SK-N-SH (cell line): Measurements from ENCODE around the gene USP2. TPM values are rescaled to one million over a fixed set of nuclear protein-coding genes. Genes with fewer than 3 reads are reported as not detected.
A peak's percentile ranks its signal among the peaks of the same experiment; 100 is the strongest.

ENCODE experiments used
- CTCF ChIA-PET: fragments of 300-600, 350-600 bp; formaldehyde crosslinking; extraction: SDS; loops from one replicate; lab custom pipeline; 2021; lab: Yijun Ruan, JAX
- POLR2A ChIA-PET: fragments of 350-600 bp; sonication (Branson Sonifier 250); formaldehyde crosslinking; extraction: SDS; loops from one replicate; lab custom pipeline; 2020; ENCODE audit warnings: antibody characterized with exemption, inconsistent platforms; lab: Yijun Ruan, JAX
- DNase-seq: peaks from one replicate; pipeline ENCODE4 v3.0.0; 2012
- H2AFZ ChIP-seq: fragments of 200-600 bp; sonication (generic); 2 replicates; pipeline ENCODE4 v1.8.1; 2016; ENCODE audit warnings: antibody characterized with exemption, mild to moderate bottlenecking, low read depth
- H3F3A ChIP-seq: fragments of 200-600 bp; sonication (generic); replicated peaks from 2 replicates; pipeline ENCODE3; 2016; ENCODE audit warnings: antibody characterized with exemption, mild to moderate bottlenecking; ENCODE audit not compliant: insufficient read depth
- H3K27ac ChIP-seq, 2 experiments: fragments of 200-500 bp in 1 of 2; fragments of 200-600 bp in 1 of 2; sonication (Bioruptor generic) in 1 of 2; sonication (generic), shearing (Covaris generic) in 1 of 2; 2 replicates each; pipeline versions ENCODE4 v1.5.1 to v1.6.1; 2014 to 2016; ENCODE audit warnings: low read depth in 2 of 2, inconsistent platforms in 1 of 2, low read length in 1 of 2, mild to moderate bottlenecking in 1 of 2, mixed read lengths in 1 of 2
- H3K27me3 ChIP-seq: fragments of 200-600 bp; sonication (generic), shearing (Covaris generic); 2 replicates; pipeline ENCODE4 v1.6.1; 2016; ENCODE audit warnings: mixed run types; ENCODE audit not compliant: insufficient read depth
- H3K36me3 ChIP-seq, 2 experiments: fragments of 200-500 bp in 1 of 2; fragments of 200-600 bp in 1 of 2; sonication (Bioruptor generic) in 1 of 2; sonication (generic) in 1 of 2; replicated peaks in 1 of 2; 2 replicates each; pipeline versions ENCODE3 to v1.5.1; 2014 to 2016; ENCODE audit warnings: low read length in 1 of 2, mild to moderate bottlenecking in 1 of 2; ENCODE audit not compliant: insufficient read depth in 2 of 2, control insufficient read depth in 1 of 2
- H3K4me1 ChIP-seq, 2 experiments: fragments of 200-500 bp in 1 of 2; fragments of 200-600 bp in 1 of 2; sonication (Bioruptor generic) in 1 of 2; sonication (generic), shearing (Covaris generic) in 1 of 2; 2 replicates each; pipeline versions ENCODE4 v1.5.1 to v1.6.1; 2014 to 2016; ENCODE audit warnings: low read depth in 1 of 2, low read length in 1 of 2, mixed run types in 1 of 2; ENCODE audit not compliant: insufficient read depth in 2 of 2, control insufficient read depth in 1 of 2
- H3K4me2 ChIP-seq: fragments of 200-600 bp; sonication (generic), shearing (Covaris generic); 2 replicates; pipeline ENCODE4 v1.6.1; 2017; ENCODE audit warnings: mixed run types
- H3K4me3 ChIP-seq, 2 experiments: fragments of 200-500 bp in 1 of 2; fragments of 200-600 bp in 1 of 2; sonication (Bioruptor generic) in 1 of 2; sonication (generic), shearing (Covaris generic) in 1 of 2; 2 replicates each; pipeline versions ENCODE4 v1.5.1 to v1.8.1; 2014 to 2016; ENCODE audit warnings: low read depth in 2 of 2, inconsistent platforms in 1 of 2, low read length in 1 of 2, mild to moderate bottlenecking in 1 of 2, mixed read lengths in 1 of 2, moderate library complexity in 1 of 2
- H3K79me2 ChIP-seq: fragments of 200-600 bp; sonication (generic); 2 replicates; pipeline ENCODE4 v1.8.1; 2017; ENCODE audit warnings: mild to moderate bottlenecking; ENCODE audit not compliant: insufficient read depth
- H3K9ac ChIP-seq: fragments of 200-600 bp; sonication (generic); 2 replicates; pipeline ENCODE4 v1.6.1; 2017; ENCODE audit warnings: mixed run types
- H3K9me2 ChIP-seq: fragments of 200-600 bp; sonication (generic); 2 replicates; pipeline ENCODE4 v1.6.1; 2017; ENCODE audit warnings: mixed run types
- H3K9me3 ChIP-seq: fragments of 200-600 bp; sonication (generic); 2 replicates; pipeline ENCODE4 v1.6.1; 2017; ENCODE audit warnings: mixed run types, mild to moderate bottlenecking, moderate library complexity
- H4K20me1 ChIP-seq: fragments of 200-600 bp; sonication (generic); 2 replicates; pipeline ENCODE4 v1.6.1; 2017; ENCODE audit warnings: mild to moderate bottlenecking, mixed run types; ENCODE audit not compliant: insufficient read depth
- CHD2 ChIP-seq: fragments of 150-350 bp; IDR thresholded peaks from 2 replicates; pipeline ENCODE4 v1.6.1; 2018; ENCODE audit warnings: low read length; ENCODE audit not compliant: partially characterized antibody
- ELF1 ChIP-seq: IDR thresholded peaks from 2 replicates; pipeline ENCODE4 v1.4.0; 2012
- EZH2phosphoT487 ChIP-seq: fragments of 200-600 bp; sonication (generic); IDR thresholded peaks from 2 replicates; pipeline ENCODE4 v1.6.1; 2017; ENCODE audit warnings: low read depth, mixed run types, mild to moderate bottlenecking, antibody characterized with exemption, moderate library complexity, borderline replicate concordance
- FOXJ3 ChIP-seq: sonication (generic); formaldehyde crosslinking; IDR thresholded peaks from 2 replicates; pipeline ENCODE4 v1.5.1; 2020; ENCODE audit warnings: mild to moderate bottlenecking, missing genetic modification reagents
- JUND ChIP-seq: IDR thresholded peaks from 2 replicates; pipeline ENCODE4 v1.4.0; 2012
- MXI1 ChIP-seq: IDR thresholded peaks from 2 replicates; pipeline ENCODE4 v1.6.1; 2012; ENCODE audit warnings: mild to moderate bottlenecking, low read depth, low read length, improper control_type of control experiment
- POLR2AphosphoS5 ChIP-seq: IDR thresholded peaks from 2 replicates; pipeline ENCODE4 v1.6.1; 2012; ENCODE audit warnings: low read depth, low read length
- RCOR1 ChIP-seq: fragments of 150-350 bp; IDR thresholded peaks from 2 replicates; pipeline ENCODE4 v1.6.1; 2017; ENCODE audit warnings: antibody characterized with exemption, low read length
- RXRA ChIP-seq: IDR thresholded peaks from 2 replicates; pipeline ENCODE4 v1.4.0; 2012; ENCODE audit warnings: low read depth, mild to moderate bottlenecking, borderline replicate concordance
- TAF1 ChIP-seq: IDR thresholded peaks from 2 replicates; pipeline ENCODE4 v1.6.1; 2012; ENCODE audit warnings: low read depth, mild to moderate bottlenecking, low read length, moderate library complexity, borderline replicate concordance
- YY1 ChIP-seq: IDR thresholded peaks from 2 replicates; pipeline ENCODE4 v1.4.0; 2012; ENCODE audit warnings: low read depth, mild to moderate bottlenecking
- WGBS: methylation state at CpG from one replicate; pipeline ENCODE4 v1.1.6; 2017; ENCODE audit warnings: low lambda C conversion rate; 5-methylcytosine and 5-hydroxymethylcytosine counted together
- polyA plus RNA-seq, 3 experiments: library from polyadenylated mRNA; depleted of rRNA; stranded (reverse); fragments of >200 nt; gene quantifications; 2 replicates each; pipeline ENCODE4 v1.2.3, GENCODE V29; 2012
- TF ChIP-seq, protein P1 (sequence below): IDR thresholded peaks from 2 replicates; pipeline ENCODE4 v1.4.0; 2012; ENCODE audit warnings: low read depth, borderline replicate concordance
- TF ChIP-seq, protein P2 (sequence below): IDR thresholded peaks from 2 replicates; pipeline ENCODE4 v1.4.0; 2012; ENCODE audit warnings: low read depth, borderline replicate concordance
- TF ChIP-seq, protein P3 (sequence below): fragments of 150-350 bp; IDR thresholded peaks from 2 replicates; pipeline ENCODE4 v1.6.1; 2017; ENCODE audit warnings: antibody characterized with exemption, low read length, low read depth, borderline replicate concordance
- TF ChIP-seq, protein P4 (sequence below): IDR thresholded peaks from 2 replicates; pipeline ENCODE4; 2012
- TF ChIP-seq, protein P5 (sequence below): IDR thresholded peaks from 2 replicates; pipeline ENCODE4 v1.6.1; 2012; ENCODE audit warnings: mild to moderate bottlenecking, low read depth, low read length, moderate library complexity

USP2 gene
- polyA plus RNA-seq, 1 of the 3 experiments (the other 2 are of a cell fraction) = 0.97 TPM

DNA sequence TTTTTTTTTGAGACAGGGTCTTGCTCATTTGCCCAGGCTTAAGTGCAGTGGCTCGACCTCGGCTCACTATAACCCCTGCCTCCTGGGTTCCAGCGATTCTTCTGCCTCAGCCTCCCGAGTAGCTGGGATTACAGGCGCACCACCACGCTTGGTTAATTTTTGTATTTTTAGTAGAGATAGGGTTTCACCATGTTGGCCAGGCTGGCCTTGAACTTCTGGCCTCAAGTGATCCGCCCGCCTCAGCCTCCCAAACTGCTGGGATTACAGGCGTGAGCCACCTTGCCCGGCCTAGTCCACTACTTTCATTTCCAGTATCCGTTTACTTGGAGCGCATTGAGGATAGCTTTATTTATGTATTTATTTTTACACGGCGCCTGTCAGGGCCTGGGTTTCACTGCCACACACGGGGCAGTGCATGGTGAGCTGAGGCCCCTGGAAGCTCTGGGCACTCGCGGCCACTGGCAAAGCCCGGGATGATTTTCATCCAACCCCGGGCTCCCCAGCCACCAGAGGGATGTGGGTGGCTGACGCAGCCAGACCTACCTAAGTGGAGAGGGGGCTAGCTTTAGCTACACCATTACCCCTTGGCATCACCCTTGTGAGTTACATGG is 58.5 kb downstream of the USP2 start:
- Histone ChIP-seq H3K4me1 (peaks cover 0 to 17% of the 10 kb centered on the region in 2 experiments; a peak in 1 of 4 replicates), H3F3A (peaks cover 4% of the 10 kb centered on the region), H4K20me1 (no peaks in the 10 kb centered on the region), H3K9me3 (no peaks in the 10 kb centered on the region), H3K27ac (no peak overlapping the region), H3K27me3 (no peaks in the 10 kb centered on the region), H3K4me3 (peak overlapping the region in 1 of 2 experiments; percentile 31; a peak in 1 of 4 replicates), H3K9ac (no peak overlapping the region), H3K36me3 (no peaks in the 10 kb centered on the region), H3K79me2 (no peaks in the 10 kb centered on the region), H2AFZ (no peak overlapping the region), H3K9me2 (no peaks in the 10 kb centered on the region), H3K4me2 (no peak overlapping the region)
- ChIA-PET CTCF (interaction anchor here (0.6 to 8.9 kb wide), 61 partner anchors 8 to 265 kb away, joined by 3 to 106 read pairs (median 6); partner anchors contain the start of genes C1QTNF5, C2CD2L, CBL and NLRX1), POLR2A (interaction anchor here (0.9 to 1.6 kb wide), 3 partner anchors 15 to 238 kb away, joined by 3 to 8 read pairs (median 7); a partner anchor contains a TSS)
- TF ChIP-seq POLR2AphosphoS5 (no peak), JUND (no peak), FOXJ3 (CRISPR knock-in tag) (no peak), EZH2phosphoT487 (no peak)
- TF ChIP-seq, protein P1, sequence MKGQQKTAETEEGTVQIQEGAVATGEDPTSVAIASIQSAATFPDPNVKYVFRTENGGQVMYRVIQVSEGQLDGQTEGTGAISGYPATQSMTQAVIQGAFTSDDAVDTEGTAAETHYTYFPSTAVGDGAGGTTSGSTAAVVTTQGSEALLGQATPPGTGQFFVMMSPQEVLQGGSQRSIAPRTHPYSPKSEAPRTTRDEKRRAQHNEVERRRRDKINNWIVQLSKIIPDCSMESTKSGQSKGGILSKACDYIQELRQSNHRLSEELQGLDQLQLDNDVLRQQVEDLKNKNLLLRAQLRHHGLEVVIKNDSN = no peak
- TF ChIP-seq, protein P2, sequence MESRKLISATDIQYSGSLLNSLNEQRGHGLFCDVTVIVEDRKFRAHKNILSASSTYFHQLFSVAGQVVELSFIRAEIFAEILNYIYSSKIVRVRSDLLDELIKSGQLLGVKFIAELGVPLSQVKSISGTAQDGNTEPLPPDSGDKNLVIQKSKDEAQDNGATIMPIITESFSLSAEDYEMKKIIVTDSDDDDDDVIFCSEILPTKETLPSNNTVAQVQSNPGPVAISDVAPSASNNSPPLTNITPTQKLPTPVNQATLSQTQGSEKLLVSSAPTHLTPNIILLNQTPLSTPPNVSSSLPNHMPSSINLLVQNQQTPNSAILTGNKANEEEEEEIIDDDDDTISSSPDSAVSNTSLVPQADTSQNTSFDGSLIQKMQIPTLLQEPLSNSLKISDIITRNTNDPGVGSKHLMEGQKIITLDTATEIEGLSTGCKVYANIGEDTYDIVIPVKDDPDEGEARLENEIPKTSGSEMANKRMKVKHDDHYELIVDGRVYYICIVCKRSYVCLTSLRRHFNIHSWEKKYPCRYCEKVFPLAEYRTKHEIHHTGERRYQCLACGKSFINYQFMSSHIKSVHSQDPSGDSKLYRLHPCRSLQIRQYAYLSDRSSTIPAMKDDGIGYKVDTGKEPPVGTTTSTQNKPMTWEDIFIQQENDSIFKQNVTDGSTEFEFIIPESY = no peak
- TF ChIP-seq, protein P3, sequence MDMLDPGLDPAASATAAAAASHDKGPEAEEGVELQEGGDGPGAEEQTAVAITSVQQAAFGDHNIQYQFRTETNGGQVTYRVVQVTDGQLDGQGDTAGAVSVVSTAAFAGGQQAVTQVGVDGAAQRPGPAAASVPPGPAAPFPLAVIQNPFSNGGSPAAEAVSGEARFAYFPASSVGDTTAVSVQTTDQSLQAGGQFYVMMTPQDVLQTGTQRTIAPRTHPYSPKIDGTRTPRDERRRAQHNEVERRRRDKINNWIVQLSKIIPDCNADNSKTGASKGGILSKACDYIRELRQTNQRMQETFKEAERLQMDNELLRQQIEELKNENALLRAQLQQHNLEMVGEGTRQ = no peak
- WGBS = 83% methylated on average over 16 of the region's 20 CpGs
- DNase-seq = no peak

DNA sequence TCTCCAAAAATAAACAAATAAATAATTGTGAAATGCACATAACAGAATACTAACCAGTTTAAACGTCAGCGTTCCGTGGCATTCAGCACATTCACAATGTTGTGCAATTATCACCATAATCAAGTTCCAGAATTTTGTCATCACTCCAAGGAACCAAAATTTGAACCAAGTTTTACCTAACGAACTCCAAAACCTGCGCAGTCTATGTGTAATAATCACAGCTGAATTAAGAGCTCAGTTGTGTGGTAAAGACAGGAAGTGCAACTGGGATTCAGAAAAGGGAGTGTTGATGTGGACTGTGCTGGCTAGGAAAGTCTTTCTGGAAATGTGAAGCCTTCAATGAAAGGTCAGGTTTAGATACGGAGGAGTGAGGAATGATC is 59.1 kb downstream of the USP2 start:
- no peak for DNase-seq
- H3K9me3 ChIP-seq = no peaks in the 10 kb centered on the region
- peaks cover 4% of the 10 kb centered on the region for H3F3A ChIP-seq
- H3K36me3 ChIP-seq = no peaks in the 10 kb centered on the region
- ChIA-PET CTCF (interaction anchor here (0.8 to 8.9 kb wide), 18 partner anchors 11 to 226 kb away, joined by 3 to 106 read pairs (median 6); partner anchors contain the start of genes C1QTNF5, CBL and RNF26), POLR2A (no interaction called here)
- no peaks in the 10 kb centered on the region for H3K27me3 ChIP-seq
- H3K9ac ChIP-seq = no peak overlapping the region
- H3K4me2 ChIP-seq = no peak overlapping the region
- H3K9me2 ChIP-seq = no peaks in the 10 kb centered on the region
- H3K4me3 ChIP-seq = no peak overlapping the region; a peak in 1 of 4 replicates
- no peak overlapping the region for H3K27ac ChIP-seq
- 72% methylated on average over 6 of the region's 6 CpGs for WGBS
- H2AFZ ChIP-seq = no peak overlapping the region
- H3K4me1 ChIP-seq = peaks cover 0 to 20% of the 10 kb centered on the region in 2 experiments; a peak in 1 of 4 replicates
- no peaks in the 10 kb centered on the region for H3K79me2 ChIP-seq
- no peaks in the 10 kb centered on the region for H4K20me1 ChIP-seq
- TF ChIP-seq POLR2AphosphoS5 (no peak), YY1 (no peak), ELF1 (no peak), TAF1 (no peak), MXI1 (no peak), RXRA (no peak), CHD2 (no peak), RCOR1 (no peak)
- TF ChIP-seq, protein P4, sequence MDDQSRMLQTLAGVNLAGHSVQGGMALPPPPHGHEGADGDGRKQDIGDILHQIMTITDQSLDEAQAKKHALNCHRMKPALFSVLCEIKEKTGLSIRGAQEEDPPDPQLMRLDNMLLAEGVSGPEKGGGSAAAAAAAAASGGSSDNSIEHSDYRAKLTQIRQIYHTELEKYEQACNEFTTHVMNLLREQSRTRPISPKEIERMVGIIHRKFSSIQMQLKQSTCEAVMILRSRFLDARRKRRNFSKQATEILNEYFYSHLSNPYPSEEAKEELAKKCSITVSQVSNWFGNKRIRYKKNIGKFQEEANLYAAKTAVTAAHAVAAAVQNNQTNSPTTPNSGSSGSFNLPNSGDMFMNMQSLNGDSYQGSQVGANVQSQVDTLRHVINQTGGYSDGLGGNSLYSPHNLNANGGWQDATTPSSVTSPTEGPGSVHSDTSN = no peak
- TF ChIP-seq, protein P3 = no peak
- TF ChIP-seq, protein P5, sequence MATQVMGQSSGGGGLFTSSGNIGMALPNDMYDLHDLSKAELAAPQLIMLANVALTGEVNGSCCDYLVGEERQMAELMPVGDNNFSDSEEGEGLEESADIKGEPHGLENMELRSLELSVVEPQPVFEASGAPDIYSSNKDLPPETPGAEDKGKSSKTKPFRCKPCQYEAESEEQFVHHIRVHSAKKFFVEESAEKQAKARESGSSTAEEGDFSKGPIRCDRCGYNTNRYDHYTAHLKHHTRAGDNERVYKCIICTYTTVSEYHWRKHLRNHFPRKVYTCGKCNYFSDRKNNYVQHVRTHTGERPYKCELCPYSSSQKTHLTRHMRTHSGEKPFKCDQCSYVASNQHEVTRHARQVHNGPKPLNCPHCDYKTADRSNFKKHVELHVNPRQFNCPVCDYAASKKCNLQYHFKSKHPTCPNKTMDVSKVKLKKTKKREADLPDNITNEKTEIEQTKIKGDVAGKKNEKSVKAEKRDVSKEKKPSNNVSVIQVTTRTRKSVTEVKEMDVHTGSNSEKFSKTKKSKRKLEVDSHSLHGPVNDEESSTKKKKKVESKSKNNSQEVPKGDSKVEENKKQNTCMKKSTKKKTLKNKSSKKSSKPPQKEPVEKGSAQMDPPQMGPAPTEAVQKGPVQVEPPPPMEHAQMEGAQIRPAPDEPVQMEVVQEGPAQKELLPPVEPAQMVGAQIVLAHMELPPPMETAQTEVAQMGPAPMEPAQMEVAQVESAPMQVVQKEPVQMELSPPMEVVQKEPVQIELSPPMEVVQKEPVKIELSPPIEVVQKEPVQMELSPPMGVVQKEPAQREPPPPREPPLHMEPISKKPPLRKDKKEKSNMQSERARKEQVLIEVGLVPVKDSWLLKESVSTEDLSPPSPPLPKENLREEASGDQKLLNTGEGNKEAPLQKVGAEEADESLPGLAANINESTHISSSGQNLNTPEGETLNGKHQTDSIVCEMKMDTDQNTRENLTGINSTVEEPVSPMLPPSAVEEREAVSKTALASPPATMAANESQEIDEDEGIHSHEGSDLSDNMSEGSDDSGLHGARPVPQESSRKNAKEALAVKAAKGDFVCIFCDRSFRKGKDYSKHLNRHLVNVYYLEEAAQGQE = no peak
